IPS-20b (cell line): ENCODE results near the gene NCOA1.
"Not testable (repeated sequence)": the region's sequence is repeated elsewhere in the genome, so short reads cannot be mapped to it uniquely, and the experiment has no call there.

Experiments
- H3K27ac ChIP-seq: one replicate; pipeline ENCODE4 v1.5.1; 2013; ENCODE audit warnings: low read length
- H3K27me3 ChIP-seq: 2 replicates; pipeline ENCODE4 v1.6.1; 2013; ENCODE audit warnings: mild to moderate bottlenecking, low read length, inconsistent platforms; ENCODE audit not compliant: insufficient read depth
- H3K36me3 ChIP-seq: 2 replicates; pipeline ENCODE4 v1.6.1; 2013; ENCODE audit warnings: low read depth, mild to moderate bottlenecking, inconsistent platforms, low read length, moderate library complexity; ENCODE audit not compliant: insufficient read depth
- H3K4me1 ChIP-seq: 2 replicates; pipeline ENCODE4 v1.6.1; 2013; ENCODE audit warnings: mild to moderate bottlenecking, control low read depth, inconsistent platforms, low read length, moderate library complexity; ENCODE audit not compliant: insufficient read depth
- H3K4me3 ChIP-seq: 2 replicates; pipeline ENCODE4 v1.5.1; 2013; ENCODE audit warnings: mild to moderate bottlenecking, low read length, inconsistent platforms
- H3K9ac ChIP-seq: 2 replicates; pipeline ENCODE4 v1.6.1; 2013; ENCODE audit warnings: low read depth, mild to moderate bottlenecking, inconsistent platforms, low read length, moderate library complexity
- H3K9me3 ChIP-seq: 2 replicates; pipeline ENCODE4 v1.6.1; 2013; ENCODE audit warnings: mild to moderate bottlenecking, low read depth, low read length, inconsistent platforms; ENCODE audit not compliant: insufficient read depth

NCOA1 gene

DNA sequence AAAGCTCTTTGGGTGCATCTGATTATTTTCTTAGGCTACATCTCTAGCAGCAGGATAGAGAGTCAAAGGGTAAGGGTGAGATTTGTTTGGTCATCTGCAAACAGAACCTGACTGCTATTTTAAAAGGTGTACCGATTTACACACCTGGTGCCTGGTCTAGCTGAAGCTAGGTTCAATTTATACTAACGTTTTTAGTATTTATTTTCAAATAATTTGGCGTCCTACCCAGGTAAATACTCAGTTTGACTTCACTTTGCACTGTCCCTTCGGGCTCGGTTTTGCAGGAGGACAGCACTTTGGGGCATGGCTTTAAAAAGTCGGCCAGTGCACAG lies 301.5 kb downstream of the NCOA1 start:
- H3K27me3 ChIP-seq: no peaks in the 10 kb centered on the region
- H3K36me3 ChIP-seq: peaks cover 37% of the 10 kb centered on the region
- peak overlapping the region; percentile 51 for H3K27ac ChIP-seq

DNA sequence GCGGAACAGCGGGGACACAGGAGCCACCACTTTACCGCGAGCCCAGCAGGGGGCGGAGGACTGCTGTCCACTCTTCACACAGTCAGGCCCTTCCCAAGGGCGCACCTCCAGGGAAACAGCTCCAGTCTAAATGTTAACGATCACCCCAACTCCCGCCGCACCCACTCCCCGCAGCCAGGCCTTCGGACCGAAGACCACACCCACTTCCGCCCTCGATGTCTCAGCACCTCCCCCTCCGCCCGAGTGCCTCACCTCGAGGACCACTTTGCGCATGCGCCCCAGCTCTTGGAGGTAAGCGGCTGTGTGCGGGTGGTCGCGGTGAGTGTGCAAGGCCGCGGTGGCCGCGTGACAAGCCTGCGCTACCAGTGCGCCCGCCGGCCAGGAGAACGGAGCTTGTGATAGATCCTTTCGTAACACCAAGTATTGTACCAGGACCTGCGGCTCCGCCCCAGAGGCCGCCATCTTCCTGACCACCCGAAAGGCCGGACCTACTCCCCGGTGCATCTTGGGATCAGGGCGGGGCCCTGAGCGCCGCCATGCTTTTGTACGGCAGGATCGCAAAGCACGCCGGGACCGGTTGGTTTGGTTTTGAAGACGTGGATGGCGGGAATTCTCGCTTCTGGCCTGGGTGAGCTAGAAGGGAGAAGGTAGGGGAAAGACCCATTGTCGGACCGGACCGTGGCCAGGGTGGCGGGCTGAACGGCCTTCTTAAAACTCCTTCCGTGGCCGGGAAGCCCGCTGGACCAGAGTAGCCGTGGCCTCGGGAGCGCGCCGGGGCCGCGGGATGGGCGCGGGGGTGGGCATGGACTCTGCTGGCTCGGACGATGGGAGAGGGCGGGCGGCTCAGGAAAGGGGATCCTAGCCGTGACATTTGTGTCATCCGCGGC lies 302.1 kb downstream of the NCOA1 start, which contains the start of the genes CENPO and PTRHD1:
Gene CENPO (plus strand): TSS at position 552 of the 887 bp plus-strand sequence. CDS start 495 bp downstream, outside the sequence.
Gene PTRHD1 (minus strand): TSS at position 518 of the 887 bp plus-strand sequence. CDS start 14 bp downstream, at position 504.
- Histone ChIP-seq H3K36me3 (peaks cover 44% of the 10 kb centered on the region), H3K27me3 (no peaks in the 10 kb centered on the region), H3K4me1 (peaks cover 11% of the 10 kb centered on the region), H3K4me3 (peak within 1 kb of the TSS; percentile 92), H3K9ac (peak within 1 kb of the TSS; percentile 87), H3K9me3 (no peaks in the 10 kb centered on the region), H3K27ac (peak within 1 kb of the TSS; percentile 51)

More for the DNA sequence above, 301.5 kb downstream of the NCOA1 start:
- Histone ChIP-seq H3K9me3 (no peaks in the 10 kb centered on the region), H3K4me3 (peak overlapping the region; percentile 92), H3K4me1 (peaks cover 11% of the 10 kb centered on the region), H3K9ac (peak overlapping the region; percentile 87)

DNA sequence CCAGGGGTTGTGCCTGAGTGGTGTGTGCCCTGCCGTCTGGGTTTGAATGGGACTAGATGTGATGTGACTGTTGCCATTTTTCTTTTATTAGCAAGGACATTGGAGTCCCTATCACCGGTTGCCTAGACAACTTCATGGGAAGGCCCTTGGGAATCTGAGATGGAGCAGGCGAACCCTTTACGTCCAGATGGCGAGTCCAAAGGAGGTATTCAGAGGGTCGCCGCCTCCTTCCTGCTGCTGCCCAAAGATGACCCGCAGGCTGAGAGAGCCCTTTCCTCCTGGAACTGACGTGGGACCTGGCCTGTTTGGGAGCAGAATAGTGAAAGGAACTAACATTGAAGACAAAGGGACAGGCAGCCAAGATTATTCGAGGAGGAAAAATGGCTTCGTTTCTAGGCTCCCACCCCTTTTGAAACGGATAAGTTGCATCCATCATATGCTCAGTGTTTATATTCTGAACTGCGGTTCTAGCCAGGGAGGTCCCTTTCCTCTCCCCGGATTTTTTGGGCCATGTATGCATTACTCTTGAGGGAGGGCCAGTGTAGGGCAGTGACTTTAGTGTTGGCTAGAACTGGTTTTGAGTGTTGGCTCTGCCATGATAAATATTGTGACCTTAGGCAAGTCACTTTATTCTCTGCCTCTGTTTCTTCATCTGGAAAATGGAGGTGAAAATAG lies 302.8 kb downstream of the NCOA1 start:
- Histone ChIP-seq H3K9ac (peak overlapping the region; percentile 87), H3K4me1 (peaks cover 11% of the 10 kb centered on the region), H3K27me3 (no peaks in the 10 kb centered on the region), H3K4me3 (peak overlapping the region; percentile 92), H3K9me3 (no peaks in the 10 kb centered on the region), H3K36me3 (peaks cover 49% of the 10 kb centered on the region), H3K27ac (peak overlapping the region; percentile 51)

DNA sequence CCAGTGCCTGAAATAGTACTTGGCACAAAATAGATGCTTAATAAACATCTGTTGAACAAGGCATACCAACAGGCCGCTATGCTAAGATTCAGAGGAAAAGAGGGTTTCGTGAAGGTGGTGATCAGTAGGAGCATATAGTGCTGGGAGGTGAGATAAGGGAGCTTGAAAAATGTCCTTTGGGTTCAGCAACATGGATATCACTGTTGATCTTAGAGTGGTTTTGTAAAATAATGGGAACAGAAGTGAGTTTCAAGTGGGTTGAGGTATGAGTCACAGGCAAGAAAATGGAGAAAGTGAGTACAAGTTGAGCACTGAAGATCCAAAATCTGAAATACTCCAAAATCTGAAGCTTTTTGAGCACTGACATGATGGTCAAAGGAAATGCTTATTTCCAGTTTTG lies 306.6 kb downstream of the NCOA1 start:
- H3K27ac ChIP-seq: no peak overlapping the region
- H3K9ac ChIP-seq: no peak overlapping the region
- no peaks in the 10 kb centered on the region; the same call in 1 of the 2 replicates for H3K9me3 ChIP-seq
- H3K4me1 ChIP-seq: peaks cover 6% of the 10 kb centered on the region; the same call in 1 of the 2 replicates
- peaks cover 57% of the 10 kb centered on the region for H3K36me3 ChIP-seq
- H3K4me3 ChIP-seq: no peak overlapping the region
- H3K27me3 ChIP-seq: no peaks in the 10 kb centered on the region

DNA sequence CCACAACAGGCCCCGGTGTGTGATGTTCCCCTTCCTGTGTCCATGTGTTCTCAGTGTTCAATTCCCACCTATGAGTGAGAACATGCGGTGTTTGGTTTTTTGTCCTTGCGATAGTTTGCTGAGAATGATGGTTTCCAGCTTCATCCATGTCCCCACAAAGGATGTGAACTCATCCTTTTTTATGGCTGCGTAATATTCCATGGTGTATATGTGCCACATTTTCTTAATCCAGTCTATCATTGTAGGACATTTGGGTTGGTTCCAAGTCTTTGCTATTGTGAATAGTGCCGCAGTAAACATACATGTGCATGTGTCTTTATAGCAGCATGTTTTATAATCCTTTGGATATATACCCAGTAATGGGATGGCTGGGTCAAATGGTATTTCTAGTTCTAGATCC lies 309.4 kb downstream of the NCOA1 start:
- H3K36me3 ChIP-seq: peaks cover 50% of the 10 kb centered on the region

DNA sequence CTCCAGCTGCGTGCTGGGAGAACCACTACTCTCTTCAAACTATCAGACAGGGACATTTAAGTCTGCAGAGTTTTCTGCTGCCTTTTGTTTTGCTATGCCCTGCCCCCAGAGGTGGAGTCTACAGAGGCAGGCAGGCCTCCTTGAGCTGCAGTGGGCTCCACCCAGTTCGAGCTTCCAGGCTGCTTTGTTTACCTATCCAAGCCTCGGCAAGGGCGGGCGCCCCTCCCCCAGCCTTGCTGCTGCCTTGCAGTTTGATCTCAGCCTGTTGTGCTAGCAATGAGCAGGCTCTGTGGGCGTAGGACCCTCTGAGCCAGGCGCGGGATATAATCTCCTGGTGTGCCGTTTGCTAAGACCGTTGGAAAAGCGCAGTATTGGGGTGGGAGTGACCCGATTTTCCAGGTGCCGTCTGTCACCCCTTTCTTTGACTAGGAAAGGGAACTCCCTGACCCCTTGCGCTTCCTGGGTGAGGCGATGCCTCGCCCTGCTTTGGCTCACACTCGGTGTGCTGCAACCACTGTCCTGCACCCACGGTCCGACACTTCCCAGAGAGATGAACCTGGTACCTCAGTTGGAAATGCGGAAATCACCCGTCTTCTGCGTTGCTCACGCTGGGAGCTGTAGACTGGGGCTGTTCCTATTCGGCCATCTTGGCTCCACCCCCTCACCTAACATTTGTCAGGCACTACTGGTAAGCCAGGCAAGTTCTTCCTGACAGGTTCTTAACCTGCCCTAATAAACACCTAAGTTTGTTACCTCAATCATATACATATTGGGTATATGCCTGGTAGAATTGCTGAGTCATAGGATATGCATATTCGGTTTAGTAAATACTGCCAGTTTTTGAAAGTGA lies 315.0 kb downstream of the NCOA1 start:
- H3K27ac ChIP-seq, H3K9ac ChIP-seq, H3K4me3 ChIP-seq, H3K27me3 ChIP-seq, H3K4me1 ChIP-seq: not testable (repeated sequence)
- peaks cover 22% of the 10 kb centered on the region for H3K9me3 ChIP-seq
- H3K36me3 ChIP-seq: peaks cover 29% of the 10 kb centered on the region

More for the DNA sequence above, 309.4 kb downstream of the NCOA1 start:
- not testable (repeated sequence) for H3K4me1 ChIP-seq, H3K27me3 ChIP-seq, H3K9ac ChIP-seq, H3K27ac ChIP-seq, H3K9me3 ChIP-seq, H3K4me3 ChIP-seq

DNA sequence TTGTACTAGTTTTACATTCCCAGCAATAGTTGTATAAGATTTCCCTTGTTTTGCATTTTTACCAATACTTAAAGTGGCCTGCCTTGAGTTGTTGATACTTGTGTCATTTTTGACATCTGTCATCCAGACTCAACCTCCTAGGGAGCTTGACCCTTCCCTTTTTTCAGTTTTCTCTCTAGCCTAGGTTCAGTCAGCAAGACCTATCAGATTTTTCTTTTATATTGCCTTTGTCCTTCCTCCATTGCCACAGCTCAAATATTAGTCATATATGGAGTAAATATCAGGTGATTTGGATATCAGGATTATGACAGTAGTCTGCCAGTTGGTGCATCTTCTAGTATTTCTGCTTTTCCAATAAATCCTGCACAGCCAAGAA lies 315.6 kb downstream of the NCOA1 start:
- Histone ChIP-seq H3K4me1 (no peaks in the 10 kb centered on the region), H3K27me3 (no peaks in the 10 kb centered on the region), H3K9ac (no peak overlapping the region), H3K27ac (no peak overlapping the region), H3K4me3 (no peak overlapping the region), H3K9me3 (peaks cover 22% of the 10 kb centered on the region), H3K36me3 (peaks cover 29% of the 10 kb centered on the region)

DNA sequence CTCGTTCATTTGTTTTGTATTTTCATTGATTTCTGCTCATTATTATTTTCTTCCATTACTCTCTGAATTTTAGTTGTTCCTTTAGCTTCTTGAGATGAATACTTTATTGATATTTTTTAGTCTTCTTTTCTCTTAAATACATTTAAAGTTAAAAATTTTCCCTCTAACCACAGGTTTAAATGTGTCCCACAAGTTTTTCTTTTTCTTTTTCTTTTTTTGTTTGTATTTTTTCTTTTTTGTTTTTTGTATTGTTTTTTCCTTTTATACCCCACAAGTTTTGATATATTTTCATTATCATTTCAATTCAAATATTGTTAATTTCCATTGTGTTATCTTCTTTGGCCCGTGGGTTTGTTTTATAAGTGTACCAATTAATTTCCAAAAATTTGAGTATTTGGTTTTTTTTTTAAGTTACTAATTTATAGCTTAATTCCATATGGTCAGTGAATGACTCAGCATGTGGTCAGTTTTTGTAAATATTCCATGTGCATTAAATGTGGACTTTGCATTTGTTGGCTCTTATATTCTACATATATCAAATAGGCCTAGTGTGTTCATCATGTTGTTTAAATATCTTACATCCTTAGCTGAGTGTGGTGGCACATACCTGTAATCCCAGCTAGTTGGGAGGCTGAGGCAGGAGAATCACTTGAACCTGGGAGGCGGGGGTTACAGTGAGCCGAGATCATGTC lies 318.4 kb downstream of the NCOA1 start:
- Histone ChIP-seq H3K4me3 (no peak overlapping the region), H3K27ac (no peak overlapping the region)

DNA sequence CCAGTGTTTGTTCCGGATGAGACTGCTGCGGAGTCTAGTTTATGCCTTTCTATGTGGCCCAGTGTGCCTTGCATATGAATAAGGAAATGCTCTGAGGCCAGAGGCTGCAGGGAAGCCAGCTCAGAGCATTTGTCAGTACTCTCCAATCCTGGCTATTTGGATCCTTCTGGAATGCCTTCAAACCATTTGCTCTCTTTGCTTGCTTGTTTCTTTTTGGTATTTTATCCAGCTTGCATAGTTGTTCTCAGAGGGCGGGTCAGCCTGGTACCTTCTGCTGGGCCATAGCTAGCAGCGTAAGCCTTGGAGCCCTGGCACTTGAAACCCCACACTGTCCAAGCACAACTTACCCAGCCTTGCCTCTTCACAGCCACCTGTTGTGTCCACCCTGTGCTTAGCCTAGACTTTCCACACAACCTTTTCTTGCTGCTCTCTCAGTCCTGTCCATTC lies 322.7 kb downstream of the NCOA1 start:
- Histone ChIP-seq H3K27me3 (no peaks in the 10 kb centered on the region), H3K4me1 (no peaks in the 10 kb centered on the region), H3K27ac (no peak overlapping the region), H3K9ac (no peak overlapping the region), H3K36me3 (peaks cover 62% of the 10 kb centered on the region), H3K9me3 (no peaks in the 10 kb centered on the region; the same call in 1 of the 2 replicates), H3K4me3 (no peak overlapping the region)

More for the DNA sequence above, 318.4 kb downstream of the NCOA1 start:
- Histone ChIP-seq H3K4me1 (no peaks in the 10 kb centered on the region), H3K9ac (no peak overlapping the region), H3K27me3 (no peaks in the 10 kb centered on the region), H3K9me3 (peaks cover 22% of the 10 kb centered on the region), H3K36me3 (peaks cover 48% of the 10 kb centered on the region)

DNA sequence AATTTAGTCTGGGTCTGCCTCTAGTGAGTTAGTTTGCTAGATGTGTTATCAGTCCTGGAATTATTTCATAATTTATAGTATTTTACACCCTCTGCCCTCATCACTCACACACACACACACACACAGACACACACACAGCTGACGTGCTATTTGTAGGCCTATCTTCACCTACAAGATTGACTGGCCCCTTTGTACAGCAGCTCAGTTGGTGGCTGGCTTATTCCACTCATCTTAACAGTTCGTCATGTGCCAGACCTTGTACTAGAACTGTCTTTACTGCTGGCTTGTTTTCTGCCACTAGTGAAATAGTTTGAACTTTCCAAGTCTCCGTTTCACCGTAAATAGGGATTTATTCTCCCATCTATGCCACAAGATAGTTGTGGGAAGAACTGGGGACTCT lies 323.5 kb downstream of the NCOA1 start:
- H3K4me1 ChIP-seq: no peaks in the 10 kb centered on the region

DNA sequence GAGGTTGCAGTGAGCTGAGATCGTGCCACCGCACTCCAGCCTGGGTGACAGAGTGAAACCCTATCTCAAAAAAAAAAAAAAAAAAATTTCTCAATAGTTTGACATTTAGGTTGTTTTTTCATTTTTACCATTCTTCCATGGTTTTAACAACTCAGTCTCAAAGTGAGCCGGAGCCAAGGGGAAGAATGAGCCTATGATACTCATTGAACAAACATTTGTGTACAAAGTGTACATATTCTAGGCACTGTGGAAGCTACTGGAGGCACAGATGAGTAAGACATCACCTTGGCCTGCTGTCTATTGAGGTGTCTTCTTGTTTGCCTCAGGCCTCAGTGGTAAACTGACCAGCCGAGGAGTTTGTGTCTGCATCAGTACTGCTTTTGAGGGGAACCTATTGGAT lies 324.1 kb downstream of the NCOA1 start:
- Histone ChIP-seq H3K36me3 (peaks cover 75% of the 10 kb centered on the region), H3K9ac (no peak overlapping the region; the same call in 1 of the 2 replicates)

More for the DNA sequence above, 323.5 kb downstream of the NCOA1 start:
- no peak overlapping the region for H3K27ac ChIP-seq
- no peaks in the 10 kb centered on the region for H3K27me3 ChIP-seq
- H3K9ac ChIP-seq: no peak overlapping the region
- H3K4me3 ChIP-seq: no peak overlapping the region
- no peaks in the 10 kb centered on the region; the same call in 1 of the 2 replicates for H3K9me3 ChIP-seq
- peaks cover 70% of the 10 kb centered on the region for H3K36me3 ChIP-seq

More for the DNA sequence above, 324.1 kb downstream of the NCOA1 start:
- H3K27me3 ChIP-seq: no peaks in the 10 kb centered on the region
- no peak overlapping the region for H3K27ac ChIP-seq
- no peaks in the 10 kb centered on the region for H3K4me1 ChIP-seq
- no peaks in the 10 kb centered on the region; the same call in 1 of the 2 replicates for H3K9me3 ChIP-seq
- no peak overlapping the region for H3K4me3 ChIP-seq
